VCaP (cell line): ENCODE results near the gene PTTG1IP.
A peak's percentile ranks its signal among the peaks of the same experiment; 100 is the strongest.

ENCODE experiments used
- H3K27ac ChIP-seq: fragments of 450-650 bp; 2 replicates; pipeline ENCODE4 v1.5.1; 2017
- CTCF ChIP-seq: fragments of 450-650 bp; conservative IDR thresholded peaks from 2 replicates; pipeline ENCODE4 v1.5.1; 2017; ENCODE audit warnings: mild to moderate bottlenecking, moderate library complexity

The PTTG1IP gene

GRCh38 chr21:44897326-44898010 lies 24.0 kb upstream of the PTTG1IP start:
- no peak for TF ChIP-seq CTCF
- H3K27ac ChIP-seq, result no peak overlapping the region

GRCh38 chr21:44896561-44897286 lies 23.2 kb upstream of the PTTG1IP start:
- no peak overlapping the region for H3K27ac ChIP-seq

GRCh38 chr21:44895859-44896258 lies 22.4 kb upstream of the PTTG1IP start:
- no peak for TF ChIP-seq CTCF
- H3K27ac ChIP-seq, result no peak overlapping the region

More at GRCh38 chr21:44896561-44897286, 23.2 kb upstream of the PTTG1IP start:
- no peak for TF ChIP-seq CTCF

GRCh38 chr21:44894687-44895302 lies 21.3 kb upstream of the PTTG1IP start:
- H3K27ac ChIP-seq, result no peak overlapping the region
- no peak for TF ChIP-seq CTCF

GRCh38 chr21:44893948-44894656 lies 20.6 kb upstream of the PTTG1IP start:
- no peak for TF ChIP-seq CTCF
- H3K27ac ChIP-seq, result no peak overlapping the region

- no peak for TF ChIP-seq CTCF
- no peak overlapping the region for H3K27ac ChIP-seq
These were observed 19.7 kb upstream of the PTTG1IP start for GRCh38 chr21:44893278-44893556.

GRCh38 chr21:44892536-44893277 lies 19.2 kb upstream of the PTTG1IP start:
- no peak overlapping the region for H3K27ac ChIP-seq
- TF ChIP-seq CTCF, result peak; percentile 94
